HepG2 (cell line): Measurements from ENCODE around the gene AP2B1. TPM values are rescaled to one million over a fixed set of nuclear protein-coding genes. Genes with fewer than 3 reads are reported as not detected.
A peak's percentile ranks its signal among the peaks of the same experiment; 100 is the strongest.

Experiments
- ATAC-seq: fragments of 200-7000 bp; cut with Tn5 transposase; 3 replicates; pipeline ENCODE4 v1.9.1; 2020; ENCODE audit warnings: mild to moderate bottlenecking, moderate library complexity
- BruUV-seq: library from RNA; stranded (reverse); fragments of 400-500 nt; replicated peaks from 2 replicates; lab custom pipeline; 2021; lab: Mats Ljungman, UMichigan
- CTCF ChIA-PET: fragments of 300-600 bp; formaldehyde crosslinking; extraction: SDS; loops from one replicate; lab custom pipeline; 2021; ENCODE audit warnings: low total read pairs, inconsistent platforms, low intra/inter-chr PET ratio; lab: Yijun Ruan, JAX
- POLR2A ChIA-PET: fragments of 350-600 bp; sonication (Branson Sonifier 250); formaldehyde crosslinking; loops from one replicate; lab custom pipeline; 2020; ENCODE audit warnings: antibody characterized with exemption, inconsistent platforms; lab: Yijun Ruan, JAX
- DNase-seq: peaks from one replicate; pipeline ENCODE4 v3.0.0-alpha.2; 2015; ENCODE audit warnings: low spot score
- FAIRE-seq: peaks from 3 replicates; lab custom pipeline; 2011; peaks lifted over from hg19 to GRCh38; lab: Jason Lieb, UNC
- H2AFZ ChIP-seq: one replicate; pipeline ENCODE4 v1.6.1; 2011; ENCODE audit warnings: low read length, inconsistent platforms
- H3K27ac ChIP-seq: fragments of 300-600 bp; 3 replicates; pipeline ENCODE4 v1.8.0; 2011; ENCODE audit warnings: mixed run types, mild to moderate bottlenecking, mixed read lengths, low read length, inconsistent platforms; ENCODE audit not compliant: insufficient read depth; ENCODE audit errors: extremely low read length
- H3K27me3 ChIP-seq, 2 experiments: fragments of 200-600 bp in 1 of 2; 2 replicates in 1 of 2; 3 replicates in 1 of 2; pipeline versions ENCODE4 v1.6.0 to v1.8.0; 2011; ENCODE audit warnings: low read length in 2 of 2, mild to moderate bottlenecking in 2 of 2, moderate library complexity in 2 of 2, inconsistent platforms in 1 of 2; ENCODE audit not compliant: insufficient read depth in 2 of 2, control insufficient read depth in 1 of 2
- H3K36me3 ChIP-seq, 2 experiments: fragments of 200-600 bp in 1 of 2; replicated peaks in 1 of 2; 2 replicates in 1 of 2; 3 replicates in 1 of 2; pipeline versions ENCODE4 v1.5.1 to v1.8.0; 2011; ENCODE audit warnings: low read length in 2 of 2, inconsistent platforms in 1 of 2; ENCODE audit not compliant: insufficient read depth in 2 of 2, control insufficient read depth in 1 of 2
- H3K4me1 ChIP-seq: 2 replicates; pipeline ENCODE4 v1.5.1; 2012; ENCODE audit warnings: low read length, inconsistent platforms; ENCODE audit not compliant: insufficient read depth
- H3K4me2 ChIP-seq: 2 replicates; pipeline ENCODE4 v1.6.0; 2011; ENCODE audit warnings: low read depth, low read length, inconsistent platforms
- H3K4me3 ChIP-seq, 3 experiments: fragments of 200-600 bp in 1 of 3; sonication (generic), shearing (Covaris generic) in 1 of 3; replicated peaks in 1 of 3; 2 replicates each; pipeline ENCODE4 v1.5.1; 2011 to 2016; ENCODE audit warnings: low read length in 3 of 3, inconsistent platforms in 2 of 3, low read depth in 2 of 3, mild to moderate bottlenecking in 2 of 3, control low read depth in 1 of 3, mixed read lengths in 1 of 3; ENCODE audit not compliant: insufficient read depth in 1 of 3
- H3K79me2 ChIP-seq: one replicate; pipeline ENCODE4 v1.6.1; 2011; ENCODE audit warnings: low read length, inconsistent platforms; ENCODE audit not compliant: insufficient read depth
- H3K9ac ChIP-seq: 2 replicates; pipeline ENCODE4 v1.6.0; 2011; ENCODE audit warnings: mild to moderate bottlenecking, low read depth, low read length, inconsistent platforms; ENCODE audit not compliant: insufficient read depth
- H3K9me3 ChIP-seq: 2 replicates; pipeline ENCODE4 v1.5.1; 2012; ENCODE audit warnings: mild to moderate bottlenecking, low read length
- H4K20me1 ChIP-seq: 2 replicates; pipeline ENCODE4 v1.6.0; 2011; ENCODE audit warnings: inconsistent platforms, mild to moderate bottlenecking, low read length, moderate library complexity; ENCODE audit not compliant: insufficient read depth
- ZFP62 ChIP-seq: sonication (generic); formaldehyde crosslinking; IDR thresholded peaks from 2 replicates; pipeline ENCODE4 v1.4.0; 2020; ENCODE audit warnings: missing genetic modification reagents
- ZFYVE20 ChIP-seq: sonication (generic); formaldehyde crosslinking; IDR thresholded peaks from 2 replicates; pipeline ENCODE4 v1.8.0; 2023; ENCODE audit warnings: low read depth, mild to moderate bottlenecking, moderate library complexity, missing genetic modification reagents, borderline replicate concordance
- ZNF3 ChIP-seq: IDR thresholded peaks from 2 replicates; pipeline ENCODE4 v1.7.0; 2017; ENCODE audit warnings: inconsistent platforms
- ZNF713 ChIP-seq: sonication (generic); formaldehyde crosslinking; IDR thresholded peaks from 2 replicates; pipeline ENCODE4 v1.4.0; 2020; ENCODE audit warnings: mild to moderate bottlenecking, missing genetic modification reagents
- WGBS: methylation state at CpG from one replicate; pipeline ENCODE4 v1.1.6; 2017; ENCODE audit warnings: low lambda C conversion rate; 5-methylcytosine and 5-hydroxymethylcytosine counted together
- in situ Hi-C: cut with HindIII; loops from 2 replicates; pipeline ENCODE4 v1.10.0; 2017; ENCODE audit warnings: low pct_unique_long_range_greater_than_20kb; ENCODE audit not compliant: extremely low pct_ligation_motif_present
- intact Hi-C: fragments of 100-400 bp; cut with micrococcal nuclease; formaldehyde crosslinking; loops from one replicate; pipeline ENCODE4 v1.10.0; 2022; ENCODE audit not compliant: unreplicated experiment
- polyA plus RNA-seq, 8 experiments: library from polyadenylated mRNA; depleted of rRNA in 3 of 8; stranded (reverse) in 7 of 8; unstranded in 1 of 8; fragments of >200 nt; fragmentation: Illumina TruSeq in 4 of 8; extraction: Trizol in 4 of 8; gene quantifications; 2 replicates each; pipeline versions ENCODE4 v1.2.1 to v1.2.3, GENCODE V29; 2011 to 2016; ENCODE audit warnings: low read depth in 4 of 8, missing spikeins in 1 of 8, mixed read lengths in 1 of 8; ENCODE audit not compliant: insufficient read depth in 1 of 8
- total RNA-seq, 5 experiments: library from RNA; depleted of rRNA; stranded (reverse); fragments of >200 nt; fragmentation: Illumina TruSeq; extraction: Trizol; gene quantifications; 2 replicates each; pipeline ENCODE4 v1.2.3, GENCODE V29; 2016; ENCODE audit warnings: low read depth in 1 of 5
- TF ChIP-seq, protein P1 (sequence below): sonication (generic); formaldehyde crosslinking; IDR thresholded peaks from 2 replicates; pipeline ENCODE4 v1.8.1; 2023; ENCODE audit warnings: mild to moderate bottlenecking, inconsistent platforms, moderate library complexity, missing genetic modification reagents, borderline replicate concordance

The AP2B1 gene
- total and polyA plus RNA-seq, 2 of the 13 experiments (the other 11 are each of a cell fraction or from before 2014, with no cell fraction given), result 23.8 to 71.3 TPM

GRCh38 chr17:35664685-35665084, 77.6 kb downstream of the AP2B1 start:
- no peak overlapping the region for H3K27ac ChIP-seq
- no peak overlapping the region for H3K4me3 ChIP-seq
- ATAC-seq, result no peak
- peaks cover 5 to 12% of the 10 kb centered on the region in 2 experiments; a peak in 4 of 5 replicates for H3K36me3 ChIP-seq
- H3K27me3 ChIP-seq, result no peaks in the 10 kb centered on the region
- TF ChIP-seq, protein P1, sequence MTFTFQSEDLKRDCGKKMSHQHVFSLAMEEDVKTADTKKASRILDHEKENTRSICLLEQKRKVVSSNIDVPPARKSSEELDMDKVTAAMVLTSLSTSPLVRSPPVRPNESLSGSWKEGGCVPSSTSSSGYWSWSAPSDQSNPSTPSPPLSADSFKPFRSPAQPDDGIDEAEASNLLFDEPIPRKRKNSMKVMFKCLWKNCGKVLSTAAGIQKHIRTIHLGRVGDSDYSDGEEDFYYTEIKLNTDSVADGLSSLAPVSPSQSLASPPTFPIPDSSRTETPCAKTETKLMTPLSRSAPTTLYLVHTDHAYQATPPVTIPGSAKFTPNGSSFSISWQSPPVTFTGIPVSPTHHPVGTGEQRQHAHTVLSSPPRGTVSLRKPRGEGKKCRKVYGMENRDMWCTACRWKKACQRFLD (CRISPR knock-in tag), result no peak
- TF ChIP-seq ZNF3 (CRISPR knock-in tag), result no peak
- TF ChIP-seq ZFYVE20 (CRISPR knock-in tag), result no peak
- no peak for TF ChIP-seq ZNF713
- peaks cover 40% of the 10 kb centered on the region for H3K4me1 ChIP-seq
- H4K20me1 ChIP-seq, result no peaks in the 10 kb centered on the region
- no peak for FAIRE-seq
- POLR2A ChIA-PET, result interaction anchor here (1.4 kb wide), 1 partner anchor 66 kb away, joined by 3 read pairs; the partner anchor contains the start of gene RASL10B
- in situ Hi-C loops, result no loop called here
- peak; percentile 4 for DNase-seq
- no peaks in the 10 kb centered on the region for H3K9me3 ChIP-seq
- CTCF ChIA-PET, result no interaction called here
- no peaks in the 10 kb centered on the region for H3K79me2 ChIP-seq
- 88% methylated on average over 5 of the region's 5 CpGs for WGBS
- H3K9ac ChIP-seq, result no peak overlapping the region
- H3K4me2 ChIP-seq, result no peak overlapping the region
- intact Hi-C loops, result no loop called here
- no TSS peak for BruUV-seq
- H2AFZ ChIP-seq, result no peak overlapping the region

GRCh38 chr17:35665662-35666061, 78.5 kb downstream of the AP2B1 start:
- TF ChIP-seq ZFP62 (CRISPR knock-in tag), result no peak
- TF ChIP-seq, all 625 proteins: peak for 0
- in situ Hi-C loops, result no loop called here

More at GRCh38 chr17:35665662-35666061, 78.5 kb downstream of the AP2B1 start:
- DNase-seq (no peak), ATAC-seq (no peak), FAIRE-seq (no peak)
- Histone ChIP-seq H3K4me1 (peaks cover 40% of the 10 kb centered on the region), H2AFZ (no peak overlapping the region), H3K27me3 (no peaks in the 10 kb centered on the region), H3K4me3 (no peak overlapping the region), H3K79me2 (no peaks in the 10 kb centered on the region), H4K20me1 (no peaks in the 10 kb centered on the region), H3K27ac (no peak overlapping the region), H3K9ac (no peak overlapping the region), H3K9me3 (no peaks in the 10 kb centered on the region), H3K36me3 (peaks cover 1 to 12% of the 10 kb centered on the region in 2 experiments; a peak in 4 of 5 replicates), H3K4me2 (no peak overlapping the region)
- WGBS, result 97% methylated on average over 2 of the region's 2 CpGs
- CTCF ChIA-PET, result no interaction called here
- intact Hi-C loops, result no loop called here
- no TSS peak for BruUV-seq
- POLR2A ChIA-PET, result interaction anchor here (1.4 kb wide), 1 partner anchor 65 kb away, joined by 3 read pairs; the partner anchor contains the start of gene RASL10B
